SK-N-SH (cell line): ENCODE results near the gene SERTAD2. TPM values are rescaled to one million over a fixed set of nuclear protein-coding genes. Genes with fewer than 3 reads are reported as not detected.

Experiments used
- CTCF ChIA-PET: fragments of 300-600, 350-600 bp; formaldehyde crosslinking; extraction: SDS; loops from one replicate; lab custom pipeline; 2021; lab: Yijun Ruan, JAX
- POLR2A ChIA-PET: fragments of 350-600 bp; sonication (Branson Sonifier 250); formaldehyde crosslinking; extraction: SDS; loops from one replicate; lab custom pipeline; 2020; ENCODE audit warnings: antibody characterized with exemption, inconsistent platforms; lab: Yijun Ruan, JAX
- DNase-seq: peaks from one replicate; pipeline ENCODE4 v3.0.0; 2012
- H2AFZ ChIP-seq: fragments of 200-600 bp; sonication (generic); 2 replicates; pipeline ENCODE4 v1.8.1; 2016; ENCODE audit warnings: antibody characterized with exemption, mild to moderate bottlenecking, low read depth
- H3F3A ChIP-seq: fragments of 200-600 bp; sonication (generic); replicated peaks from 2 replicates; pipeline ENCODE3; 2016; ENCODE audit warnings: antibody characterized with exemption, mild to moderate bottlenecking; ENCODE audit not compliant: insufficient read depth
- H3K27ac ChIP-seq, 2 experiments: fragments of 200-500 bp in 1 of 2; fragments of 200-600 bp in 1 of 2; sonication (Bioruptor generic) in 1 of 2; sonication (generic), shearing (Covaris generic) in 1 of 2; 2 replicates each; pipeline versions ENCODE4 v1.5.1 to v1.6.1; 2014 to 2016; ENCODE audit warnings: low read depth in 2 of 2, inconsistent platforms in 1 of 2, low read length in 1 of 2, mild to moderate bottlenecking in 1 of 2, mixed read lengths in 1 of 2
- H3K27me3 ChIP-seq: fragments of 200-600 bp; sonication (generic), shearing (Covaris generic); 2 replicates; pipeline ENCODE4 v1.6.1; 2016; ENCODE audit warnings: mixed run types; ENCODE audit not compliant: insufficient read depth
- H3K36me3 ChIP-seq, 2 experiments: fragments of 200-500 bp in 1 of 2; fragments of 200-600 bp in 1 of 2; sonication (Bioruptor generic) in 1 of 2; sonication (generic) in 1 of 2; replicated peaks in 1 of 2; 2 replicates each; pipeline versions ENCODE3 to v1.5.1; 2014 to 2016; ENCODE audit warnings: low read length in 1 of 2, mild to moderate bottlenecking in 1 of 2; ENCODE audit not compliant: insufficient read depth in 2 of 2, control insufficient read depth in 1 of 2
- H3K4me1 ChIP-seq, 2 experiments: fragments of 200-500 bp in 1 of 2; fragments of 200-600 bp in 1 of 2; sonication (Bioruptor generic) in 1 of 2; sonication (generic), shearing (Covaris generic) in 1 of 2; 2 replicates each; pipeline versions ENCODE4 v1.5.1 to v1.6.1; 2014 to 2016; ENCODE audit warnings: low read depth in 1 of 2, low read length in 1 of 2, mixed run types in 1 of 2; ENCODE audit not compliant: insufficient read depth in 2 of 2, control insufficient read depth in 1 of 2
- H3K4me2 ChIP-seq: fragments of 200-600 bp; sonication (generic), shearing (Covaris generic); 2 replicates; pipeline ENCODE4 v1.6.1; 2017; ENCODE audit warnings: mixed run types
- H3K4me3 ChIP-seq, 2 experiments: fragments of 200-500 bp in 1 of 2; fragments of 200-600 bp in 1 of 2; sonication (Bioruptor generic) in 1 of 2; sonication (generic), shearing (Covaris generic) in 1 of 2; 2 replicates each; pipeline versions ENCODE4 v1.5.1 to v1.8.1; 2014 to 2016; ENCODE audit warnings: low read depth in 2 of 2, inconsistent platforms in 1 of 2, low read length in 1 of 2, mild to moderate bottlenecking in 1 of 2, mixed read lengths in 1 of 2, moderate library complexity in 1 of 2
- H3K79me2 ChIP-seq: fragments of 200-600 bp; sonication (generic); 2 replicates; pipeline ENCODE4 v1.8.1; 2017; ENCODE audit warnings: mild to moderate bottlenecking; ENCODE audit not compliant: insufficient read depth
- H3K9ac ChIP-seq: fragments of 200-600 bp; sonication (generic); 2 replicates; pipeline ENCODE4 v1.6.1; 2017; ENCODE audit warnings: mixed run types
- H3K9me2 ChIP-seq: fragments of 200-600 bp; sonication (generic); 2 replicates; pipeline ENCODE4 v1.6.1; 2017; ENCODE audit warnings: mixed run types
- H3K9me3 ChIP-seq: fragments of 200-600 bp; sonication (generic); 2 replicates; pipeline ENCODE4 v1.6.1; 2017; ENCODE audit warnings: mixed run types, mild to moderate bottlenecking, moderate library complexity
- H4K20me1 ChIP-seq: fragments of 200-600 bp; sonication (generic); 2 replicates; pipeline ENCODE4 v1.6.1; 2017; ENCODE audit warnings: mild to moderate bottlenecking, mixed run types; ENCODE audit not compliant: insufficient read depth
- CHD2 ChIP-seq: fragments of 150-350 bp; IDR thresholded peaks from 2 replicates; pipeline ENCODE4 v1.6.1; 2018; ENCODE audit warnings: low read length; ENCODE audit not compliant: partially characterized antibody
- ELF1 ChIP-seq: IDR thresholded peaks from 2 replicates; pipeline ENCODE4 v1.4.0; 2012
- EP300 ChIP-seq, 2 experiments: IDR thresholded peaks; 2 replicates each; pipeline versions ENCODE4 v1.4.0 to v1.6.1; 2012; ENCODE audit warnings: borderline replicate concordance in 1 of 2, low read depth in 1 of 2, low read length in 1 of 2
- EZH2phosphoT487 ChIP-seq: fragments of 200-600 bp; sonication (generic); IDR thresholded peaks from 2 replicates; pipeline ENCODE4 v1.6.1; 2017; ENCODE audit warnings: low read depth, mixed run types, mild to moderate bottlenecking, antibody characterized with exemption, moderate library complexity, borderline replicate concordance
- FOSL2 ChIP-seq: IDR thresholded peaks from 2 replicates; pipeline ENCODE4 v1.4.0; 2012; ENCODE audit warnings: low read depth, mild to moderate bottlenecking, moderate library complexity, borderline replicate concordance
- FOXJ3 ChIP-seq: sonication (generic); formaldehyde crosslinking; IDR thresholded peaks from 2 replicates; pipeline ENCODE4 v1.5.1; 2020; ENCODE audit warnings: mild to moderate bottlenecking, missing genetic modification reagents
- GABPA ChIP-seq: IDR thresholded peaks from 2 replicates; pipeline ENCODE4 v1.4.0; 2012; ENCODE audit warnings: low read depth, mild to moderate bottlenecking
- GATA2 ChIP-seq: sonication (generic); formaldehyde crosslinking; IDR thresholded peaks from 2 replicates; pipeline ENCODE4 v1.5.0; 2020; ENCODE audit warnings: mild to moderate bottlenecking, missing genetic modification reagents
- JUND ChIP-seq: IDR thresholded peaks from 2 replicates; pipeline ENCODE4 v1.4.0; 2012
- RCOR1 ChIP-seq: fragments of 150-350 bp; IDR thresholded peaks from 2 replicates; pipeline ENCODE4 v1.6.1; 2017; ENCODE audit warnings: antibody characterized with exemption, low read length
- RXRA ChIP-seq: IDR thresholded peaks from 2 replicates; pipeline ENCODE4 v1.4.0; 2012; ENCODE audit warnings: low read depth, mild to moderate bottlenecking, borderline replicate concordance
- SMC3 ChIP-seq: IDR thresholded peaks from 2 replicates; pipeline ENCODE4 v1.6.1; 2012; ENCODE audit warnings: low read depth, low read length, improper control_type of control experiment
- TCF12 ChIP-seq: IDR thresholded peaks from 2 replicates; pipeline ENCODE4 v1.4.0; 2012
- TEAD4 ChIP-seq: IDR thresholded peaks from 2 replicates; pipeline ENCODE4 v1.4.0; 2012; ENCODE audit warnings: mild to moderate bottlenecking, borderline replicate concordance; ENCODE audit not compliant: insufficient read depth
- ZBTB33 ChIP-seq: IDR thresholded peaks from 2 replicates; pipeline ENCODE4 v1.4.0; 2012; ENCODE audit warnings: low read depth, borderline replicate concordance
- polyA plus RNA-seq, 3 experiments: library from polyadenylated mRNA; depleted of rRNA; stranded (reverse); fragments of >200 nt; gene quantifications; 2 replicates each; pipeline ENCODE4 v1.2.3, GENCODE V29; 2012
- TF ChIP-seq, protein P1 (sequence below): fragments of 150-350 bp; IDR thresholded peaks from 2 replicates; pipeline ENCODE4 v1.6.1; 2016; ENCODE audit warnings: mild to moderate bottlenecking, low read depth, low read length

SERTAD2 gene
- polyA plus RNA-seq, 1 of the 3 experiments (the other 2 are of a cell fraction), result 9.1 TPM

- POLR2A ChIA-PET, result no interaction called here
- TF ChIP-seq CHD2, result no peak
- no peak for TF ChIP-seq GATA2
- no peak for TF ChIP-seq FOSL2
- TF ChIP-seq RXRA, result no peak
- TF ChIP-seq ELF1, result no peak
- TF ChIP-seq TEAD4, result no peak
- no peak for TF ChIP-seq RCOR1
- TF ChIP-seq SMC3, result no peak
- TF ChIP-seq TCF12, result no peak
- TF ChIP-seq EZH2phosphoT487, result no peak
- TF ChIP-seq ZBTB33, result no peak
- no peak for TF ChIP-seq GABPA
- no peak for TF ChIP-seq JUND
- TF ChIP-seq, protein P1, sequence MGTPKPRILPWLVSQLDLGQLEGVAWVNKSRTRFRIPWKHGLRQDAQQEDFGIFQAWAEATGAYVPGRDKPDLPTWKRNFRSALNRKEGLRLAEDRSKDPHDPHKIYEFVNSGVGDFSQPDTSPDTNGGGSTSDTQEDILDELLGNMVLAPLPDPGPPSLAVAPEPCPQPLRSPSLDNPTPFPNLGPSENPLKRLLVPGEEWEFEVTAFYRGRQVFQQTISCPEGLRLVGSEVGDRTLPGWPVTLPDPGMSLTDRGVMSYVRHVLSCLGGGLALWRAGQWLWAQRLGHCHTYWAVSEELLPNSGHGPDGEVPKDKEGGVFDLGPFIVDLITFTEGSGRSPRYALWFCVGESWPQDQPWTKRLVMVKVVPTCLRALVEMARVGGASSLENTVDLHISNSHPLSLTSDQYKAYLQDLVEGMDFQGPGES, result no peak
- TF ChIP-seq EP300 (IDR thresholded peaks at IDR 0.05; ENCODE audit: borderline replicate concordance in 1 of 2, low read depth in 1 of 2, low read length in 1 of 2), result no peak
- TF ChIP-seq FOXJ3 (CRISPR knock-in tag), result no peak
Measured at GRCh38 chr2:64587561-64587960, 66.2 kb downstream of the SERTAD2 start.

More at GRCh38 chr2:64587561-64587960, 66.2 kb downstream of the SERTAD2 start:
- Histone ChIP-seq H3K9me2 (no peaks in the 10 kb centered on the region), H2AFZ (no peak overlapping the region), H3K79me2 (no peaks in the 10 kb centered on the region), H3K4me2 (no peak overlapping the region), H3F3A (peaks cover 10% of the 10 kb centered on the region), H3K9ac (no peak overlapping the region), H3K36me3 (peaks cover 43 to 59% of the 10 kb centered on the region in 2 experiments), H3K4me3 (no peak overlapping the region), H3K27ac (no peak overlapping the region), H4K20me1 (no peaks in the 10 kb centered on the region), H3K27me3 (no peaks in the 10 kb centered on the region), H3K9me3 (no peaks in the 10 kb centered on the region), H3K4me1 (peaks cover 0 to 7% of the 10 kb centered on the region in 2 experiments; a peak in 1 of 4 replicates)
- no peak for DNase-seq
- CTCF ChIA-PET, result interaction anchor here (0.6 to 3.7 kb wide), 47 partner anchors 8 to 676 kb away, joined by 3 to 31 read pairs (median 5); partner anchors contain the start of genes AFTPH and SERTAD2
